Prostate gland (tissue), 2 donors: ENCODE data around the gene BCL11B.

Experiments used
- POLR2A ChIP-seq: fragments of 450-650 bp; IDR thresholded peaks from one replicate; pipeline ENCODE4 v1.6.1; 2016; ENCODE audit warnings: antibody characterized with exemption, mild to moderate bottlenecking
- TF ChIP-seq, protein P1 (sequence below), 4 experiments: fragments of 200-600 bp in 2 of 4; fragments of 450-650 bp in 2 of 4; sonication (generic) in 2 of 4; IDR thresholded peaks; 1 replicate in 3 of 4; 2 replicates in 1 of 4; pipeline ENCODE4 v1.5.1; 2016 to 2019; ENCODE audit warnings: antibody characterized with exemption in 4 of 4, mild to moderate bottlenecking in 2 of 4, moderate library complexity in 2 of 4

GRCh38 chr14:99281396-99281795, 9.4 kb upstream of the BCL11B start:
- TF ChIP-seq POLR2A, result no peak
- TF ChIP-seq, protein P1, sequence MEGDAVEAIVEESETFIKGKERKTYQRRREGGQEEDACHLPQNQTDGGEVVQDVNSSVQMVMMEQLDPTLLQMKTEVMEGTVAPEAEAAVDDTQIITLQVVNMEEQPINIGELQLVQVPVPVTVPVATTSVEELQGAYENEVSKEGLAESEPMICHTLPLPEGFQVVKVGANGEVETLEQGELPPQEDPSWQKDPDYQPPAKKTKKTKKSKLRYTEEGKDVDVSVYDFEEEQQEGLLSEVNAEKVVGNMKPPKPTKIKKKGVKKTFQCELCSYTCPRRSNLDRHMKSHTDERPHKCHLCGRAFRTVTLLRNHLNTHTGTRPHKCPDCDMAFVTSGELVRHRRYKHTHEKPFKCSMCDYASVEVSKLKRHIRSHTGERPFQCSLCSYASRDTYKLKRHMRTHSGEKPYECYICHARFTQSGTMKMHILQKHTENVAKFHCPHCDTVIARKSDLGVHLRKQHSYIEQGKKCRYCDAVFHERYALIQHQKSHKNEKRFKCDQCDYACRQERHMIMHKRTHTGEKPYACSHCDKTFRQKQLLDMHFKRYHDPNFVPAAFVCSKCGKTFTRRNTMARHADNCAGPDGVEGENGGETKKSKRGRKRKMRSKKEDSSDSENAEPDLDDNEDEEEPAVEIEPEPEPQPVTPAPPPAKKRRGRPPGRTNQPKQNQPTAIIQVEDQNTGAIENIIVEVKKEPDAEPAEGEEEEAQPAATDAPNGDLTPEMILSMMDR (IDR thresholded peaks at IDR 0.05), result no peak
